HG03575 (cell line): ENCODE data around the gene EIF4H.
"Not testable (repeated sequence)": the region's sequence is repeated elsewhere in the genome, so short reads cannot be mapped to it uniquely, and the experiment has no call there.

Experiments used
- ATAC-seq: cut with Tn5 transposase; IDR thresholded peaks from one replicate; pipeline ENCODE4 v1.9.1; 2021; ENCODE audit not compliant: unreplicated experiment, insufficient number of reproducible peaks, low FRiP score; ENCODE audit errors: extremely low read depth

The EIF4H gene

GRCh38 chr7:74194686-74195085 is 20.5 kb downstream of the EIF4H start:
- no peak for ATAC-seq

DNA sequence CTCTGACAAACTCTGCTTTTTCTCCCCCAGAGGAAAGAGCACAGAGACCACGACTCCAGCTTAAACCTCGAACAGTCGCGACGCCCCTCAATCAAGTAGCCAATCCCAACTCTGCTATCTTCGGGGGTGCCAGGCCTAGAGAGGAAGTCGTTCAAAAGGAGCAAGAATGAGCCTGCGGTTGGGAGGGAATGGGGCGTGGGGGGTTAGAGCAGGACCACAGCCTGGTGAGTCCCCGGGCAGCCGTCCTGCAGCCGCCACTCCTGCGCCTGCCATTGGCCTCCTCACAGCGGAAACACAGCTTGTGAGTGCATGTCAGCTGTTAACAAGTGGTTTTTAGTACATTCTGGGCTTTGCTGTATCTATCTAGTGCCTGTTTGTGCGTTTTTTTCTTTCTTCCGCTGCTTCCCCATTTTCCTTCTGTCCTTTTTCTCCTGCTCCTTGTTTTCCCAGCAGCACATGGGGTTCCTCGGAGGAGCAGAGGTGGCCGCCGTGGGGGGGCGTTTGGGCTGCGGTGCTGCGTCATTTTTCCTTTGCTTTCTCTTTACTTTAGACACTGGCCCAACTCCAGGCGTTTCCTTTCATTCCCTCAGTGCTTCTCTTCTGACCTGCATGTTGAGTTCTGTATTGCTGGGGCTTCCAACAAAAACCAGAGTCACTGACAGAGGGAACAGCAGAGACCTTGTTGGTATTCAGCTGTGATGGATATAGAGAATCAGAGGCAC is 21.1 kb downstream of the EIF4H start:
- not testable (repeated sequence) for ATAC-seq

- not testable (repeated sequence) for ATAC-seq
Observed at GRCh38 chr7:74195968-74196654, 22.0 kb downstream of the EIF4H start.

- ATAC-seq: no peak
Observed at GRCh38 chr7:74197449-74198124, 23.4 kb downstream of the EIF4H start.

DNA sequence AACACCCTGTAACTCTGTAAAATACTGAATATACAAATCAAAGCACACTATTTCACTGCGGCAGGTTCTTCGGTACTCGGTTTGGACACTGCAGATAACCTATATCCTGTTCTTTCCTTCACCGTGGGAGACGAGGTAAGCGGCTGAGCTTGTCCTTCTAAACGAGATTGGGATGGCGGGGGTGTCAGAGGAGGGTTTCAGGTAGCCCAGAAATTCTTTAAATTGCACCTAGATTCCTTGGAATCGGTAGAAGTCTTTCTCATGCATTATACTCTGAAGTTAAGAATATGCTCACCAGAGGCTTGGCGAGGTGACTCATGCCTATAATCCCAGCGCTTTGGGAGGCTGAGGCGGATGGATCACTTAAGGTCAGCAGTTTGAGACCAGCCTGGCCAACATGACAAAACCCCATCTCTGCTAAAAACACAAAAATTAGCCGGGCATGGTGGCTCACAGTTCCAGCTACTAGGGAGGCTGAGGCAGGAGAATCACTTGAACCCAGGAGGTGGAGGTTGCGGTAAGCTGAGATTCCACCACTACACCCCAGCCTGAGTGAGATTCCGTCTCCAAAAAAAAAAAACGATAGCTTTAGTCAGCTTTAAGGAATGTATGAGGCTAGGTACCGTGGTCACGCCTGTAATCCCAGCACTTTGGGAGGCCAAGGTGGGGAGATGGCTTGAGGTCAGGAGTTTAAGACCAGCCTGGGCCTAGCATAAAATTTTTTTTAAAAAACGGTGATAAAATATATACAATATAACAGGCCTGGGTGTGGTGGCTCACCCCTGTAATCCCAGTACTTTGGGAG is 25.6 kb downstream of the EIF4H start:
- no peak for ATAC-seq

DNA sequence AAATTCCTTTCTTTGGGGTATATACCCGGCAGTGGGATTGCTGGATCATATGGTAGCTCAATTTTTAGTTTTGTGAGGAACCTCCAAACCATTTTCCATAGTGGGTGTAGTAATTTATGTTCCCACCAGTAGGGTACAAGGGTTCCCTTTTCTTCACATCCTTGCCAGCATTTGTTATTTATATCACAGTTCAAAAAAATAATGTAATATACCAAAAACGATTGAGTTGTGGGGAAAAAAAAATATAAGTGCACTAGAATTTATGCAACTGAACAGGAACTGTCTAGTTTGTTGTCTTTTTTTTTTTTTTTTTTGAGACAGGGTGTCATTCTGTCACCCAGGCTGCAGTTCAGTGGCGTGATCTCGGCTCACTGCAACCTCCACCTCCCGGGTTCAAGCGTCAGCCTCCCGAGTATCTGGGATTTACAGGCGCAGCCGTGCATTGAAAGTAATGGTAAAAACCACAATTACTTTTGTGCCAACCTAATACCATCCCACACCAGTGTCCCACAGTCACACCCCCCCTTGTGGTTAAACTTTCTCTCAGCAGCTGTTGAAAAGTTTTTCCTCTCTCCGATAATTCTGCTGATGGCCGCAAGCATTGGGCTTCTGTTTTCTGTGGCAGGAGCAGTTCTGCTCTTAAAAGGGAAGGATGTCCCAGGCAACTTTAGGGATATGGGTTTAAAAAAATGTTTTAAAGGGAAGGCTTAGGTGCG is 28.8 kb downstream of the EIF4H start:
- ATAC-seq: no peak

- ATAC-seq: no peak
Observed at GRCh38 chr7:74203956-74204618, 29.9 kb downstream of the EIF4H start.

GRCh38 chr7:74206052-74206451 is 31.9 kb downstream of the EIF4H start:
- not testable (repeated sequence) for ATAC-seq

DNA sequence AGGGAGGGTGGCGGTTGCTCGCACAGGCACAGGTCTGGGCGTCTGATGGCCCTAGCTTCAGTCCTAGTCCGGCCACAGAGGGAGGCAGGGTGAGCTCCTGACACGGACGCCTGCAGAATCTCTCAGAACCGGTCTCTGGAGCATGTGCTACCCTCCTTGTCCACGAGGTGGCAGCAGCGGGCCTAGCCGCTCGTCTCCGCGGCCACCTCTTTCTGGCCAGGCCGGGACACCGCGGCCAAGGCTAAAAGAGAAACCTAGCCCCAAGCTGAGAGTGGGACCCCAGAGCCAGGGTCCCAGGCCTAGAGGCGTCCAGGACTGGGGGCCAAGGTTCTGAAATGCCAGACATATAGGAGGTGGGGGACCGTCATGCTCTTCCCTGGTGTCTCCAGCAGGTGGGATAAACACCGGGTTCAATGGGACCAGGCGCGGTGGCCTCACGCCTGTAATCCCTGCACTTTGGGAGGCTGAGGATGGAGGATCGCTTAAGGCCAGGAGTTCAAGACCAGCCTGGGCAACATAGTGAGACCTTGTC is 32.5 kb downstream of the EIF4H start:
- no peak for ATAC-seq

DNA sequence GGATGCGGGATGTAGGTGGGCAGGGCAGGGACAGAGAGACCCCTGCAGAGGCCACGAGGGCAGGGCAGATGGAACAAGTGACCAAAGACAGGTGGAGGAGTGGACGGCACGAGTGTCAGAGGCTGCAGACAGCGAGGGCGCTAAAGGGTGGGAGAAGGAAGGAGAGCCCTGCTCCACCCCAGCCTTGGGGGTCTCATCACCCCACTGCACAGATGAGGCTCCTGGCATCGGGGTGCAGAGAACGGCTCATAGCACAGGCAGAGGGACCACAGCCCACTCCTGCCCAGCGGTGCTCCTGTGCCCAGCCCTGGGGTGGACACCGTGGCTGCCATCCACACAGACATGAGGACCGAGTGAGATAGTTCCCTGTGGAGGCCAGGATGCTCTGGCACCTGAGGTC is 33.4 kb downstream of the EIF4H start:
- no peak for ATAC-seq

- not testable (repeated sequence) for ATAC-seq
Observed at GRCh38 chr7:74208241-74208640, 34.1 kb downstream of the EIF4H start.

DNA sequence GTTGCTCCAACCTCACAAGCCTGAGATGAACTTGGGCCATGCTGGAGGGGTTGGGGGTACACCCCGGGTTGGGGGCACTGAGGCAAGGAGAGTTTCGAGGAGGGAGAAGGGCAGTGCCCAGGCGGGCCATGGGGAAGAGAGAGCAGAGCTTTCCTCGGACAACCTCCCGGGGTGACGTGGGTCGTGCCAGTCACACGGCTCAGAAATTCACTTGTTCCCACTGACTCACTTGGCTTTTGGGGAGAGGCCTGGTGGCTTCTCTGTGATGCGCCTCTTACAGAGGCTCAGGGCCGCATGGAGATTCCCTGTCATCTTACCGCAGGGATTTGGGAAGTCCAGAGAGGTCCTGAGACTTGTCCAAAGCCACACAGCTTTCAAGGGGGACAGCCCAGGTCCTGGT is 38.5 kb downstream of the EIF4H start:
- ATAC-seq: no peak

- no peak for ATAC-seq
Observed at GRCh38 chr7:74214816-74215630, 40.9 kb downstream of the EIF4H start.

- no peak for ATAC-seq
Observed at GRCh38 chr7:74215921-74216320, 41.8 kb downstream of the EIF4H start.

- no peak for ATAC-seq
Observed at GRCh38 chr7:74216361-74216761, 42.2 kb downstream of the EIF4H start.

- no peak for ATAC-seq
Observed at GRCh38 chr7:74217455-74218342, 43.5 kb downstream of the EIF4H start.
